Endothelial cell of umbilical vein (primary cell): ENCODE results near the gene GID4. TPM values are rescaled to one million over a fixed set of nuclear protein-coding genes. Genes with fewer than 3 reads are reported as not detected.

ENCODE experiments used
- BruUV-seq: library from RNA; stranded (reverse); fragments of 400-500 nt; replicated peaks from 2 replicates; lab custom pipeline; 2021; lab: Mats Ljungman, UMichigan
- CTCF ChIA-PET: fragments of 300-600, 350-600 bp; sonication (Branson Sonifier 250); formaldehyde crosslinking; loops from one replicate; lab custom pipeline; 2021; ENCODE audit warnings: antibody characterized with exemption, inconsistent platforms; lab: Charles Lee
- POLR2A ChIA-PET: fragments of 300-600, 350-600 bp; sonication (Branson Sonifier 250); formaldehyde crosslinking; loops from one replicate; lab custom pipeline; 2021; ENCODE audit warnings: antibody characterized with exemption, inconsistent platforms; lab: Charles Lee
- DNase-seq: peaks from one replicate; pipeline ENCODE4 v3.0.0-alpha.2; 2011; ENCODE audit warnings: low read depth, low spot score
- FAIRE-seq: peaks from 2 replicates; lab custom pipeline; 2011; peaks lifted over from hg19 to GRCh38; lab: Jason Lieb, UNC
- H2AFZ ChIP-seq: 2 replicates; pipeline ENCODE4 v1.6.0; 2012; ENCODE audit warnings: low read depth, low read length, control low read depth, inconsistent platforms
- H3K27ac ChIP-seq: 2 replicates; pipeline ENCODE4 v1.5.1; 2011; ENCODE audit warnings: low read depth, mild to moderate bottlenecking, control low read depth, low read length, moderate library complexity; ENCODE audit not compliant: insufficient read depth
- H3K27me3 ChIP-seq, 2 experiments: 2 replicates each; pipeline versions ENCODE4 v1.6.0 to v1.6.1; 2011; ENCODE audit warnings: low read length in 2 of 2, mixed read lengths in 1 of 2; ENCODE audit not compliant: control insufficient read depth in 2 of 2, insufficient read depth in 2 of 2
- H3K36me3 ChIP-seq, 2 experiments: 2 replicates in 1 of 2; 3 replicates in 1 of 2; pipeline ENCODE4 v1.5.1; 2011; ENCODE audit warnings: low read length in 2 of 2, mild to moderate bottlenecking in 1 of 2, moderate library complexity in 1 of 2; ENCODE audit not compliant: control insufficient read depth in 2 of 2, insufficient read depth in 2 of 2; ENCODE audit errors: extremely low read depth in 1 of 2
- H3K4me1 ChIP-seq: 3 replicates; pipeline ENCODE4 v1.5.1; 2011; ENCODE audit warnings: mild to moderate bottlenecking, low read length; ENCODE audit not compliant: control insufficient read depth, insufficient read depth; ENCODE audit errors: extremely low read depth
- H3K4me2 ChIP-seq: 2 replicates; pipeline ENCODE4 v1.6.1; 2011; ENCODE audit warnings: low read length, control low read depth, mixed read lengths; ENCODE audit not compliant: insufficient read depth
- H3K4me3 ChIP-seq, 3 experiments: fragments of 200-600 bp in 1 of 3; sonication (generic), shearing (Covaris generic) in 1 of 3; replicated peaks in 1 of 3; 2 replicates each; pipeline ENCODE4 v1.5.1; 2011 to 2016; ENCODE audit warnings: control low read depth in 3 of 3, low read length in 3 of 3, mild to moderate bottlenecking in 2 of 3, inconsistent platforms in 1 of 3, low read depth in 1 of 3, moderate library complexity in 1 of 3; ENCODE audit not compliant: insufficient read depth in 1 of 3
- H3K79me2 ChIP-seq: 2 replicates; pipeline ENCODE4 v1.6.0; 2012; ENCODE audit warnings: low read length, inconsistent platforms; ENCODE audit not compliant: control insufficient read depth, insufficient read depth
- H3K9ac ChIP-seq: replicated peaks from 2 replicates; pipeline ENCODE3; 2011; ENCODE audit warnings: low read length, control low read depth; ENCODE audit not compliant: insufficient read depth; ENCODE audit errors: extremely low read depth
- H3K9me1 ChIP-seq: replicated peaks from 3 replicates; pipeline ENCODE4 v1.6.0; 2011; ENCODE audit warnings: mild to moderate bottlenecking, low read length; ENCODE audit not compliant: control insufficient read depth, insufficient read depth; ENCODE audit errors: extremely low read depth
- H3K9me3 ChIP-seq: replicated peaks from 2 replicates; pipeline ENCODE4 v1.5.1; 2012; ENCODE audit warnings: low read length, inconsistent platforms; ENCODE audit not compliant: control insufficient read depth, insufficient read depth
- H4K20me1 ChIP-seq: replicated peaks from 2 replicates; pipeline ENCODE3; 2011; ENCODE audit warnings: mild to moderate bottlenecking, low read length; ENCODE audit not compliant: control insufficient read depth, insufficient read depth; ENCODE audit errors: extremely low read depth
- EZH2 ChIP-seq: IDR thresholded peaks from 2 replicates; pipeline ENCODE4 v1.6.1; 2012; ENCODE audit warnings: borderline replicate concordance, low read depth, mild to moderate bottlenecking, moderate library complexity, low read length, inconsistent platforms; ENCODE audit not compliant: severe bottlenecking
- FOS ChIP-seq: IDR thresholded peaks from 2 replicates; pipeline ENCODE4 v1.6.1; 2011; ENCODE audit warnings: mild to moderate bottlenecking, low read length, moderate library complexity, borderline replicate concordance; ENCODE audit not compliant: insufficient read depth
- GATA2 ChIP-seq: IDR thresholded peaks from 2 replicates; pipeline ENCODE4 v1.7.0; 2011; ENCODE audit warnings: low read depth, mild to moderate bottlenecking, moderate library complexity, mixed read lengths, low read length; ENCODE audit not compliant: insufficient read length, insufficient read depth
- JUN ChIP-seq: IDR thresholded peaks from 2 replicates; pipeline ENCODE4 v1.6.1; 2011; ENCODE audit warnings: borderline replicate concordance, low read depth; ENCODE audit not compliant: insufficient read length, insufficient read depth
- MYC ChIP-seq: IDR thresholded peaks from one replicate; pipeline ENCODE4 v1.6.1; 2011; ENCODE audit warnings: mild to moderate bottlenecking, low read depth, low read length
- POLR2A ChIP-seq: IDR thresholded peaks from 2 replicates; pipeline ENCODE4 v1.6.1; 2012; ENCODE audit warnings: low read depth, mild to moderate bottlenecking, control low read depth, low read length
- POLR2AphosphoS5 ChIP-seq: IDR thresholded peaks from 2 replicates; pipeline ENCODE4 v1.6.1; 2012; ENCODE audit warnings: low read depth, mild to moderate bottlenecking, control low read depth, low read length, moderate library complexity; ENCODE audit not compliant: insufficient read depth
- dilution Hi-C: fragments of 300-500 bp; cut with MboI; formaldehyde crosslinking; loops from one replicate; pipeline ENCODE4 v1.15.0; 2019; ENCODE audit warnings: low sequenced_read_pairs; ENCODE audit not compliant: extremely low pct_ligation_motif_present
- intact Hi-C: fragments of 100-400 bp; cut with micrococcal nuclease; formaldehyde crosslinking; loops from one replicate; pipeline ENCODE4 v1.10.0; 2022
- polyA plus RNA-seq, 4 experiments: library from polyadenylated mRNA; depleted of rRNA in 3 of 4; stranded (reverse) in 3 of 4; unstranded in 1 of 4; fragments of >200 nt; gene quantifications; 2 replicates each; pipeline versions ENCODE4 v1.2.1 to v1.2.3, GENCODE V29; 2011 to 2012; ENCODE audit warnings: missing spikeins in 1 of 4
- total RNA-seq: library from RNA; stranded (reverse); gene quantifications from 2 replicates; pipeline ENCODE4 v1.2.3, GENCODE V29; 2021
- TF ChIP-seq, protein P1 (sequence below), 2 donors: IDR thresholded peaks; 1 replicate in 1 of 2; 2 replicates in 1 of 2; pipeline ENCODE4 v1.5.1; 2011; ENCODE audit warnings: low read length in 2 of 2, mild to moderate bottlenecking in 2 of 2, moderate library complexity in 2 of 2, control low read depth in 1 of 2, inconsistent platforms in 1 of 2, low read depth in 1 of 2; ENCODE audit not compliant: insufficient read depth in 1 of 2; ENCODE audit errors: extremely low read depth in 1 of 2
- TF ChIP-seq, protein P2 (sequence below): IDR thresholded peaks from 2 replicates; pipeline ENCODE4 v1.6.1; 2011; ENCODE audit not compliant: insufficient read depth, insufficient read length

Gene GID4
- total and polyA plus RNA-seq, 2 donors (not counting 3 experiments of a cell fraction or from before 2014, with no cell fraction given): 6.4 to 11.3 TPM

DNA sequence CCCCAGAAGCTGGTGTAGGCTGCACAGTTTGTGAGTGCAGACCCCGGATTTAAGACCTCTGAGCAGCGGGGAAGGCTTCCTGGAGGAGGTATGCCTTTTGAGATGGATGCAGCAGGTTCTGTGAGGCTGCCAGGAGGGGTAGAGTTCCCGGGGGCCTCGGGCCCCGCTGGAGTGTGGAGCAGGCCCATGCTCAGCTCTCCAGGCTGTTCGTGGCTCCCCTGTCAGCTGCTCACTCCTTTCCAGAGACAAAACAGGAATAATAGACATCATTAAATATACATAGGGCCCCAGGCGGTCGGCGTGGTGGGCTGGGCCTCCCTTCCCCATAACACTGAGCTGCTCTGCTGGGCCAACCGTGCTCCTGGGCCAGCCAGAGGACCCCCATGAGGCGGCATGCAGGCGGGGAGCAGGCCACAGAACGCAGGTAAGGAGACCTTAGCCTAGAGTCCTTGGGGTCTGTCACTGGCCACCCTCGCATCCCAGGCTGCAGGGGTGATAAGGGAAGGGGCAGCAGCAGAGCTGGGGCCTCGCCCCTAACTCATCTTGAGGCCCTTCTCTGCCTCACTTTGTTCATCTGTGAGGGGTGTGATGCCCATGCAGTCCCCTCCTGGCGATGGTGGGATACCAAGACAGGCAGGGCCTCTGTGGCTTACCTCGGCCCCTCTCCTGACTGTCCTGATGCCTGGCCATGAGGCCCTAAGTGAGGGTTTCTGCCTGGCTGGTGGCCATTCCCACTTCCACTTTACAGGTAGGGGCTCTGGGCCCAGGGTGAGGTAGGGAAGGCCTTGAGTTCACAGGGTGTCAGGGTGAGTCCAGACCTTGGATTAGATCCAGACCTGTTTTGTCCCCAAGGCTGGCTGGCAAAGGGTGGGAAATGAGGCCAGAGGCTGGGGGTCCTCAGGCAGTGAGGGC, 69.4 kb downstream of the GID4 start, which contains the start of gene MYO15A:
Gene MYO15A, plus strand, starts transcription at position 356 of the 912 bp plus-strand sequence. CDS start 10,045 bp downstream, outside the sequence.
- Histone ChIP-seq H3K4me3 (no peak within 1 kb of the TSS), H2AFZ (no peak within 1 kb of the TSS), H3K9ac (no peak within 1 kb of the TSS), H3K27me3 (no peaks in the 10 kb centered on the region), H3K9me3 (no peaks in the 10 kb centered on the region), H3K36me3 (peaks cover 0 to 9% of the 10 kb centered on the region in 2 experiments), H3K79me2 (no peaks in the 10 kb centered on the region), H3K4me1 (no peaks in the 10 kb centered on the region), H3K4me2 (no peak within 1 kb of the TSS), H3K27ac (no peak within 1 kb of the TSS), H3K9me1 (no peaks in the 10 kb centered on the region), H4K20me1 (no peaks in the 10 kb centered on the region)
- ChIA-PET POLR2A (no interaction called here), CTCF (interaction anchor here (1.2 kb wide), 1 partner anchor 9 kb away, joined by 3 read pairs; no protein-coding TSS in a partner anchor)
- TF ChIP-seq POLR2AphosphoS5 (no peak), JUN (no peak), EZH2 (no peak), GATA2 (no peak), FOS (no peak), POLR2A (no peak), MYC (no peak)
- TF ChIP-seq, protein P1, sequence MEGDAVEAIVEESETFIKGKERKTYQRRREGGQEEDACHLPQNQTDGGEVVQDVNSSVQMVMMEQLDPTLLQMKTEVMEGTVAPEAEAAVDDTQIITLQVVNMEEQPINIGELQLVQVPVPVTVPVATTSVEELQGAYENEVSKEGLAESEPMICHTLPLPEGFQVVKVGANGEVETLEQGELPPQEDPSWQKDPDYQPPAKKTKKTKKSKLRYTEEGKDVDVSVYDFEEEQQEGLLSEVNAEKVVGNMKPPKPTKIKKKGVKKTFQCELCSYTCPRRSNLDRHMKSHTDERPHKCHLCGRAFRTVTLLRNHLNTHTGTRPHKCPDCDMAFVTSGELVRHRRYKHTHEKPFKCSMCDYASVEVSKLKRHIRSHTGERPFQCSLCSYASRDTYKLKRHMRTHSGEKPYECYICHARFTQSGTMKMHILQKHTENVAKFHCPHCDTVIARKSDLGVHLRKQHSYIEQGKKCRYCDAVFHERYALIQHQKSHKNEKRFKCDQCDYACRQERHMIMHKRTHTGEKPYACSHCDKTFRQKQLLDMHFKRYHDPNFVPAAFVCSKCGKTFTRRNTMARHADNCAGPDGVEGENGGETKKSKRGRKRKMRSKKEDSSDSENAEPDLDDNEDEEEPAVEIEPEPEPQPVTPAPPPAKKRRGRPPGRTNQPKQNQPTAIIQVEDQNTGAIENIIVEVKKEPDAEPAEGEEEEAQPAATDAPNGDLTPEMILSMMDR (IDR thresholded peaks at IDR 0.05; ENCODE audit: extremely low read depth in 1 of 2, insufficient read depth in 1 of 2, low read depth in 1 of 2, low read length in 2 of 2): no peak
- TF ChIP-seq, protein P2, sequence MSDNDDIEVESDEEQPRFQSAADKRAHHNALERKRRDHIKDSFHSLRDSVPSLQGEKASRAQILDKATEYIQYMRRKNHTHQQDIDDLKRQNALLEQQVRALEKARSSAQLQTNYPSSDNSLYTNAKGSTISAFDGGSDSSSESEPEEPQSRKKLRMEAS: no peak
- intact Hi-C loops (no loop called here), dilution Hi-C loops (no loop called here)
- FAIRE-seq (no peak), DNase-seq (no peak)
- BruUV-seq: no TSS peak
